BE2C (cell line): ENCODE data around the gene CAP1.

Experiments
- DNase-seq: peaks from one replicate; pipeline ENCODE4 v3.0.0-alpha.2; 2020
- H3K27me3 ChIP-seq: fragments of 250-450 bp; sonication (Bioruptor Pico); 2 replicates; pipeline ENCODE4 v1.5.1; 2020; ENCODE audit warnings: mild to moderate bottlenecking
- H3K36me3 ChIP-seq: fragments of 250-450 bp; sonication (Bioruptor Pico); 2 replicates; pipeline ENCODE4 v1.5.1; 2020; ENCODE audit warnings: mild to moderate bottlenecking
- H3K4me1 ChIP-seq: fragments of 250-450 bp; sonication (Bioruptor Pico); 2 replicates; pipeline ENCODE4 v1.5.1; 2020
- H3K4me3 ChIP-seq: 2 replicates; pipeline ENCODE4 v1.5.1; 2011; ENCODE audit warnings: low read depth, low read length
- H3K9me3 ChIP-seq: fragments of 250-450 bp; sonication (Bioruptor Pico); 2 replicates; pipeline ENCODE4 v1.5.1; 2020
- CTCF ChIP-seq: IDR thresholded peaks from 2 replicates; pipeline ENCODE4 v1.5.1; 2012; ENCODE audit warnings: mild to moderate bottlenecking, low read depth, low read length

The CAP1 gene

GRCh38 chr1:40045766-40046165 lies 5.2 kb downstream of the CAP1 start:
- H3K27me3 ChIP-seq: no peaks in the 10 kb centered on the region
- no peaks in the 10 kb centered on the region for H3K36me3 ChIP-seq
- no peak for TF ChIP-seq CTCF
- H3K9me3 ChIP-seq: no peaks in the 10 kb centered on the region
- H3K4me1 ChIP-seq: no peaks in the 10 kb centered on the region
- no peak overlapping the region for H3K4me3 ChIP-seq
- DNase-seq: no peak

GRCh38 chr1:40047276-40047675 lies 6.7 kb downstream of the CAP1 start:
- TF ChIP-seq CTCF: no peak
- no peaks in the 10 kb centered on the region for H3K27me3 ChIP-seq
- no peaks in the 10 kb centered on the region for H3K36me3 ChIP-seq
- H3K9me3 ChIP-seq: no peaks in the 10 kb centered on the region
- no peaks in the 10 kb centered on the region for H3K4me1 ChIP-seq
- DNase-seq: no peak
- no peak overlapping the region for H3K4me3 ChIP-seq

GRCh38 chr1:40047769-40048168 lies 7.2 kb downstream of the CAP1 start:
- Histone ChIP-seq H3K4me3 (no peak overlapping the region), H3K36me3 (no peaks in the 10 kb centered on the region), H3K27me3 (no peaks in the 10 kb centered on the region), H3K4me1 (no peaks in the 10 kb centered on the region), H3K9me3 (no peaks in the 10 kb centered on the region)
- TF ChIP-seq CTCF: no peak
- no peak for DNase-seq

- no peaks in the 10 kb centered on the region for H3K27me3 ChIP-seq
- H3K4me1 ChIP-seq: no peaks in the 10 kb centered on the region
- DNase-seq: no peak
- TF ChIP-seq CTCF: no peak
- H3K36me3 ChIP-seq: no peaks in the 10 kb centered on the region
- H3K9me3 ChIP-seq: no peaks in the 10 kb centered on the region
- H3K4me3 ChIP-seq: no peak overlapping the region
Observed at GRCh38 chr1:40049725-40050124, 9.2 kb downstream of the CAP1 start.

GRCh38 chr1:40050863-40051262 lies 10.3 kb downstream of the CAP1 start:
- DNase-seq: no peak

More at GRCh38 chr1:40050863-40051262, 10.3 kb downstream of the CAP1 start:
- Histone ChIP-seq H3K27me3 (no peaks in the 10 kb centered on the region), H3K4me3 (no peak overlapping the region), H3K36me3 (no peaks in the 10 kb centered on the region), H3K4me1 (no peaks in the 10 kb centered on the region), H3K9me3 (no peaks in the 10 kb centered on the region)
- no peak for TF ChIP-seq CTCF
